HG02973 (cell line): ENCODE results near the gene PTPRJ.

Experiments used
- ATAC-seq: cut with Tn5 transposase; IDR thresholded peaks from one replicate; pipeline ENCODE4 v1.9.1; 2021; ENCODE audit warnings: moderate library complexity; ENCODE audit not compliant: unreplicated experiment

The PTPRJ gene

DNA sequence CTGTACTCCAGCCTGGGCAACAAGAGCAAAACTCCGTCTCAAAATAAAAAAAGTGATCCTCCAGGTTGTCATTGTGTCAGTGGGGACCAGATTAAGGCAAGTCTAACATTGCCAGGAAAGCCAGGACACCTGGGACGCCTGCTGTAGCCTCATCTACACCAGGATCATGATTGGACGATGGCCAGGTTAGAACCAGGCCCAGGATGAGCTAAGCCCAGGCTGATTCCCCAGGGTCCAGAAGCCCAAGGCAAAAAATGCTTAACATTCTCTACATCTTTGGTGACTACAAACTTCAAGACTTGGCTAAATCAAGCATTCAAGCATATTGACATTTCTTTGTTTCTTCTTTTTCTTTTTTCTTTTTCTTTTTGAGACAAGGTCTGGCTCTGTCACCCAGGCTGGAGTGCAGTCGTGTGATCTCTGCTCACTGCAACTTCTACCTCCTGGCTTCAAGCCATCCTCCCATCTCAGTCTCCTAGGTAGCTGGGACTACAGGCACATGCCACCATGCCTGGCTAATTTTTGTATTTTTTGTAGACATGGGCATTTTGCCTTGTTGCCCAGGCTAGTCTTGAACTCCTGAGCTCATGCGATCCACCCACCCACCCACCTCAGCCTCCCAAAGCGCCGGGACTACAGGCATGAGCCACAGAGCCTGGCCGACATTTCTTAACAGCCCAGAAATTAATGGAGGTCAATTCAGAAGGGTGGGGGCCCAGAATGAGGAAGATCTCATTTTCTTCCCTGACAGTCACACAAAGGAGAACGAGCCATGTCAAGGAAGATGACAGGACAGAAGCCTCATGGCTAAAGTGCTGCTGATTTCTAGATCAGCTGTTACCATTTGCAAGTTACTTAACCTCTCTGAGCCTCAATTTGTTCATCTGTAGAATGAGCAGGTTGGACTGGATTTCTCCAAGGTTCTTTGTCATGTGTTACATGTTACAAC, 12.5 kb upstream of the PTPRJ start:
- no peak for ATAC-seq

DNA sequence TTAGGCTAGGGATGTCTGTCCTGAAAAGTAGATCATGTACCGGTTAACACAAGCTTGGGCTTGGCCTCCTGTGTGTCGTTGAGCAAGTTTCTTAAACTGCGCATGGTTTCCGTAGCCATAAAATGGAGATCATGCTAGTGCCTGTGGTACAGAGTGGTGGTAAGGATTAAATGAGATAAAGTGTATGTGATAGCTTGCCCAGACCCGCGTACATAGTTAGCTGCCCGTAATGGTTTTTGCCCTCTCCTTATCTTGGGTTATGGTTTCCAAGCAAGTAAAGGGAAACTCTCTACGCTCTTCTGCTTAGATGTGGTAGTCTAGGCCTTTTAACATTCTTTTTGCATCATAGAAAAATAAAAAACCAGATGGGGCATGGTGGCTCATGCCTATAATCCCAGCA, 11.0 kb upstream of the PTPRJ start:
- ATAC-seq: no peak

DNA sequence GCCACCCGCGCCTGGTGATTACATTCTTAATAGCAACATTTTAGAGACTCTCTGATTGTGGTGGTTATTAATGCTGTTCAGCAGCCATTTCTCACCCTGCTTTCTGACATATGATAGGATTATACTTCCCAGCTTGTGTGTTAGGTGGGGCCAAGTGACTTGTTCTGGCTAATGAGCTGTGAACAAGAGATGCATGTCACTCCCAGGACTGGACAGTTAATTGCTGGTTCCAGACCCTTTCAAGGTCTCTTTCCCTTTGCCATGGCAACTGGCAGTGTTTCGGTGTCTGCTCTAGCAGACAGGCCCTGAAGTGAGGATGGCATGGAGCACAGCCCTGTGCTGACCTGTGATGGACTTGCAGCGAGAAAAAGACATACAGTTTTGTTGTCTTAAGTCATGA, 8.9 kb upstream of the PTPRJ start:
- ATAC-seq: no peak

DNA sequence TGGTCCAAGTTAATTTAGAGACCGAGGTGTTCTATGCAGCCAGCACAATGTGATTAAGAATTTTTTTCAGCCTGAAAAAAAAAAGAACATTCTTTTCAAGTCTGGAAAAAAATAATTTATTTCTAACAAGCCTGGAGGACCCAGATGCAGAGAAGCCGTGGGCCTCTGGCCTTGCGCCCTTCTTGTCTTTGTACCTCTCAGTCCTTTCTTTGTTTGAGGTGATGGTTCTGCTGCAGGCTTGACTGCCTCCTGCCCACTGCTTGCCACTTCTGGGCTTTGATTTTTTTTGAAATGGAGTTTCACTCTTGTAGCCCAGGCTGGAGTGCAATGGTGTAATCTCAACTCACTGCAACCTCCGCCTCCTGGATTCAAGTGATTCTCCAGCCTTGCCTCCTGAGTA, 7.2 kb upstream of the PTPRJ start:
- no peak for ATAC-seq

DNA sequence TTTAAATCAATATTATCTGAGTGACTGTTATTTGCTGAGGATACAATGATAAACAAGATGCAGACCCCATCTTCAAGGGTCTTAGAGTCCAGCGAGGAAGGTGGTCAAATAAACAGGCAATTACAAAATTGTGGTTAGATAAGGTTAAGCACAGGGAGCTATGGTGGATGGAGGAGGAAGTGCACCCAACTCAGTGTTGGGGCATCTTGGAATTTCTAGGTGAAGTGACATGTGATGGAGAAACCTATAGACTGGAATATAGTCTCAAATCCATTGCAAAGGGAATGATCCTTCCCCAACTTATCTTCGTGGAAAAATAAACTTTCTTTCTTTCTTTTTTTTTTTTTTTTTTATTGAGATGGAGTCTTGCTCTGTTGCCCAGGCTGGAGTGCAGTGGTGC, 3.4 kb upstream of the PTPRJ start:
- ATAC-seq: no peak

DNA sequence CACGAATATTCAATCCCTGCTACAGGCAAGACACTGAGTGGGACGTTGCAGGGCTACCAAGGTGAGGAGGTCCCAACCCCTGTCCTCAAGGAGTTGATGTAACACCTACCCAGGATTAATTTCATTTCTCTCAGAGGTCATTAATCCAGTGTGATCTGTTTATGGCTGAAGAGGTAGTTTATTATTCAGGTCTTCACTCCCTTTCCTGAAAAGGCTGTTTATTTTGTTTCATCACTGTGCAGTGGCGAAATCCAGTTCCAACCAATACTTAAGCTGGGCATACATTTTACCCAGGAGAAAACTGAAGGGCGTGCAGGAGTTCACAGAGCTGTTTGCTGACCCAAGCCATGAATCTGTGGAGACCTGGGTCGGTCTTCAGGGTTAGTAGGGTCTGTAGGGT, 2.7 kb upstream of the PTPRJ start:
- ATAC-seq: no peak

DNA sequence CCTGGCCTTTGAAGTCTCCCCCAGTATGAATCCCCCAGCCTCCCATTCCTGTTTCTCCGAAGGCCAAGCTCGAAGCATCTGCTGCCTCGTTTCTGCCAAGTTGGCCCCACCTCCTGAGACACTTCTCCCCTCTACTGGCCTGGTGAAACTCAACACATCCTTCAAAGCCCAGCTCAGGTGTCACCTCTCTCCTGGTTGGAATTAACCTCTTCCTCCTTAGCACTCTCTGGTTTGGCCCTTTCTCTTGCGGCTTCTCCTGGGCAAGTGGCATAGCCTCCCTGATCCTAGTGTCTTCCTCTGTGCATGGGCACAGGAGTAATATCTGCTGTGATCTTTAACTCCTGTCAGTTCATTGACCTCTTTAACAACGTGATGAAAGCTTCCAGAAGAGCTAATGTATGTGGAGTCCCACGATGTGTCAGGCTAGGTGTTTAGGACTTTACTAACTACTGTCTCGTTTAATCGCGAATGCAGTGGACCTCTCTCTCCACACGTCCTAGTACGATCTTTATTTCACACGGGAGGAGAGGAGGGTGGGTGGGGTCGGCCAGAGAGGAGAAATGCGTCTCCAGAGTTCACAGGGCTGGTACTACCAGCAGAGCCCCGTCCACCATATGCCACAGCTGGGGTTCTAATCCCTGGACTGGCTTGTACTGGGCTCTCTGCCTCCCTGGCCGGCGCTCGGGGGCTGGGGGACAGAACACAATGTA, 826 bp upstream of the PTPRJ start:
- no peak for ATAC-seq

DNA sequence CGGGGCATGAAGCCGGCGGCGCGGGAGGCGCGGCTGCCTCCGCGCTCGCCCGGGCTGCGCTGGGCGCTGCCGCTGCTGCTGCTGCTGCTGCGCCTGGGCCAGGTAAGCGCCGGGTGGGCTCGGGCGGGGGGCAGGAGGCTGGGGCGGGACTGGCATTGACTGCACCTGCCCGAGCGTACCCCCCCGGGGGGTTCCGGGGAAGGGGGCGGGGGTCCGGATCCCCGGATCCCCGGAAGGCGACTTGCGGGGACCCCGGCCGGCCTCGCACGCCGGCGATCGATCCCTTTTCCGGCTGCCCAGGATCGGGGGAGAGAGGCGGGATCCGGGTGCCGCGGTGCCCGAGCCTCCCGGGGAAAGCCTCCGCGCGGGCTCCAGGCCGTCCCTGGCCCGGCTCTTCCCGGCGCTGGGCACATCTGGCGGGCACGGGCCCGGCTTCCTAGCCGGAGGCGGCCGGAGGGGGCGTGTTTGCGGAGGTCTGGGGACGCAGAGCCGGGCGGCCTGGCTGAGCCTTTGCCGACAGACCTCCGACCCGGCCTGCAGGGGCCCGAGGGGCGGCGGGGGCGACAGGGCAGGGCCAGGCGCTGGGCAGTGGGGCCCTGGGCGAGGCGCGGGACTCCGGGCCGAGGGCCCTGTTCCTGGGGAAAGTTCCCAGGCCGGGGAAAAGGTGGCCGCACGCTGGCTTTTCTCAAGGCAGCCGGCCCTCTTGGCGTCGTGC, 705 bp downstream of the PTPRJ start:
- peak; percentile 62 for ATAC-seq

DNA sequence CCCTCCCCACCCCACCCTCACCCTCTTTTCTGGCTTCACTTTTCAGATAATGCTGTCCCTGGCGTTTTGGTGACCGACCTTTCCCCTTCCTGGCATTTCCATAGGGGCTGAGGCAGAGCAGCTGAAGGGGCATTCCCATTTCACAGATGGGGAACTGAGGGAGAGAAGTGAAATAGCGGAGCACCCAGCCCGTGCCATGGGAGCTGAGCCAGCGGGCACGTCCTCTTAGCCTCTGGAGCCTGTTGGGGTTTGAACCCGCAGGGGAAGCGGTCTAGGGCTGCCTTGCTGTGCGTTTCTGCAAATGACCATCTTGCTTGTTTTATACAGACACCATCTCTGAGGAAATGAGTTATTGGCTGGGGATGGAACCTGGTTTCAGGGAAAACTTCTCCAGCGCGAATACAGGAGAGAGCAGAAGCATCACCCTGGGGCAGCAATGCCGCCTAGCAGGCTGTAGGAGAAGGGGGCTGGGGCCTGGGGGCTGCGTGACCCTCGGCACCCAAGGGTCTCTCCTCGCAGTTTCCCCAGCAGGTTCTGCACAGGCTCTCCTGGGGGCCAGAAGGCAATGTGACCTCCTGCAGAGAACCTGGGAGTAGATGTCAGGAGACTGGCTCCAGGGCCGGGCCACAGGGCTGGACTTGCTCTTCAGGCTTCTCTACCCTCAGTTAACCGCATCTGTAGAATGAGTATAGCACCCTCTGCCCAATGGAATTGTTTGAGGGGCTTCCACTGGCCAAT, 1.5 kb downstream of the PTPRJ start:
- no peak for ATAC-seq

DNA sequence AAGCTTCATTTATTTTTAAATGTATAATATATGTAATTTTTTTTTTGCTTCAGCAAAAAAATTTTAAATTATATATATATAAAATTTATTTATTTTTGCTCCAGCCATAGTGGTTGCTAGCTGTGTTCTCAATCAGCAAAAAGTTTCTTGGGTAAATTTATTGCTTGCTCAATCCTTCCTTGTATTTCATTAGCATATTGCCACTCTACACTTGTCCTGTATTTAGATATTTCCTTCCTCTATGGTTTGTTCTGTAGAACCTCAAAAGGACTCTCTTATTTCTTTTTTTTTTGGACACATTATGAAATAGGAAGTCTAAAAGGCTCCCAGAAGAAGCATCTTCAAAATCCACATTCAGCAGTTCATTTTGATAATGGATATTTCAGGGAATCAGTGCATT, 2.3 kb downstream of the PTPRJ start:
- ATAC-seq: no peak

DNA sequence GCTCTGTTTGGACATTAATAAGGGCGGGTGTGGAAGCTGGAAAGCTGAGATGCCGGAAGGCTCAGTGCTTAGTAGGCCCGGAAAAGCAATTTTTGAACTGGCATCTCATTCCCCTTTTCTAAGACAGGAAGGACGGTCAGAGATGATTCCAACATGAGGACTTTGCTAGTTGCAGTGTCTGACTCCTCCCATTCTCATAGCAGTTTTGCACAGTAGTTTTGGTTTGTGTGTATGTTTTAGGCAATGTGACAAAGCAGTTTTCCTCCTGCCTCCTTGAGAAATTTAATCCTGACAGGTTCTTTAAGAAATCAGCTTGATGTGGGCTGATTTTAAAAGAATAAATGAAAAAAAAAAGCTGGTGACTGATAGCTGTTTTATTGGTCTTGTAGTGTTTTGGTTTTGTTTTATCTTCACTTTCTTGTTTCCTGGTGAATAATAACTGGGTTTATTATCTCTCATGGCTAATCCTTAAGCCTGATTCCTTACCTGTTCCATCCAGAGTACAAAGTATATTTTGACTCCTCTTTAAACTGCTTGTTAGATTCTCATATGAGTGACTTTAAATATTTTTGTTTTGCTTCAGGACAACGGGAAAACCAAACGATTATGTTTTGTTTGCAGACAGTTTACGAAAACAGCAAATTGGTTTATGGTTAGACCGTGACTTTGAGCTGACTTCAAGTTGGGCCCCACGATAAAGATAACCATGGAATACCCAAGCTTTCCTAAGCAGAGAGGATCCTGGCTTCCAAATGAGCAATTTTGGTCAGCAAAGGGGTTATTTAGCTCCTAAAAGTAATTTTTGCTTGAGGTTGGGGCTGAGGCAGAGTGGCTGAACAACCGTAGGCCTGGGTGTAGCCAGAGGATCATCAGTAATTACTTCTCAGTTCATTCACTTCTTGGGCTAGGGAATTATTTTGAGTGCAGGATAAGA, 3.4 kb downstream of the PTPRJ start:
- ATAC-seq: no peak

DNA sequence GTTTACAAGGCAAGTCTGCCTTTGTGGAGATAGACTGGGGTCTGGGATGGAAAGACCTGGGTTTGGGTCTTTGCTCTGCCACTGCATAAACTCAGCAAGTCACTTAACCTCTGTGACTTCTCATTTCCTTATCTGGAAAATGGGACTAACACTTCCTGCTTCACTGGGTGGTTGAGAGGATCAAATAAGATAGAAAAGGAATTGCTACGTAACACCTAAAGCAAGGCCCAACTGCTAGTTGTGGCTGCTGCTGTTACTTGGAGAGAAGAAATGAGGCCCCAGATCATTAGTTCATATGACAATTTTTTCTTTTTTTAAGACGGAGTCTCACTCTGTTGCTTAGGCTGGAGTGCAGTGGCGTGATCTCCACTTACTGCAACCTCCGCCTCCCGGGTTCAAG, 5.9 kb downstream of the PTPRJ start:
- ATAC-seq: no peak

DNA sequence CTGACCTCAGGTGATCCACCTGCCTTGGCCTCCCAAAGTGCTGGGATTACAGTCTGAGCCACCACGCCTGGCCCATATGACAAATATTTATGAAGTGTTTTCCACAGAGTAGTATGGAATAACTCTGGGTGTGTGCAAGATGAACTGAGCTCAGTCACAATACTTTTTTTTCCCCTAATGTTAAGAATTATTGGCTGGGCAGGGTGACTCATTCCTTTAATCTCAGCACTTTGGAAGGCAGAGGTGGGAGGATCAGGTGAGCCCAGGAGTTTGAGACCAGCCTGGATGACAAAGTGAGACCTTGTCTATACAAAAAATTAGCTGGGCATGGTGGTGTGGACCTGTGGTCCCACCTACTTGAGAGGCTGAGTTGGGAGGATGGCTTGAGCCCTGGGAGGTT, 6.4 kb downstream of the PTPRJ start:
- ATAC-seq: no peak

DNA sequence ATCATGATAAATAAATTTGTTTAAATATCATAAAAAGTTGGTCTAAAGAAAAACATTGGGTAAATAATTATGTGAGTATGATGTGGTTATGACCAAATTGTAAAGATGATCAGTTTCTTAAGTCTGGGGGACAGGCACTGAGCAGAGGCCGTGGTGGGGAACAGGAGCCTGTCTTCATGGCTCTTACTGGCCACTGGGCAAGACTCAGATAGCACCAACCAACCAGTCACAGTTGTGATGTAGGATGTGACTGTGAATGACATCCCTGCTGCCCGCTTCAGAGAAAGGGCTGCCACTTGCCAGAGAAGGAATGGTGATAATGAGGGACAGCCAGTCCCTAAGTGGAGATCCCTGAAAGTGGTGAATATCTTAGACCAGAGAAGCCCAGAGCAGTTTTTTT, 7.0 kb downstream of the PTPRJ start:
- ATAC-seq: no peak

DNA sequence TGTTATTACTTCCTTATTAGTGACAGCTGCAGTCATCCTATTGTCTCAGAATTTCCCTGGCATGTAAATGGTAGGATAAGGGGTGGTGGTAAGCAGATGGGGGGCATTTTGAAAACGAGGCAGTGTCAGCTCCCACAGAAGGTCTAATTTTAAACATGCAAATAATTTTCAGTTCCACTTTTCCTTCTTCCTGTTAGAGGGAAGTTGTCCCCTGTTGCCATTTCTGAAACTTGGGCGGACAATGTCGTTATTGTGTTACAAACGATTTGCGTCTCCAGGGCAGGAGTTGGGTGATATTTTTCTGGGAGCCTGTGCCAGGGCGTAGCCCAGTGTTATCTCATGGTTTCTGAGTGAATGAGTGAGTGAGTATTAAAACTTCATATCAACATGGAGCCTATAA, 7.4 kb downstream of the PTPRJ start:
- no peak for ATAC-seq

DNA sequence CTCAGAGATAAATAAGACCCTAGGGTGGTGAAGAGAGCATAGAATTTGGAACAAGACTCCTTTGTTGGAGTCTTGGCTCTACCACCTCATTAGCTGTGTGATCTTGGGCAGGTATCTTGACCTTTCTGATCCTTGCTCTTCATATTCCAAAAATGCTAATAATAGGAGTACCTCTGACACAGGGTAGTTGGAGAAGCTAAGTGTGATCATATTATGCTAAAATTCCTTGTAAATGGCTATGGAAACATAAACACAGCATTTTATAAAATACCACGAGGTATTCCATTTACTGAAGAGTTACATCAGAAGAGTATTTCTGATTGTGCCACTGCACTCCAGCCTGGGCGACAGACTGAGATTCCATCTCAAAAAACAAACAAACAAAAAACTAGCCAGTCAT, 9.4 kb downstream of the PTPRJ start:
- ATAC-seq: no peak

DNA sequence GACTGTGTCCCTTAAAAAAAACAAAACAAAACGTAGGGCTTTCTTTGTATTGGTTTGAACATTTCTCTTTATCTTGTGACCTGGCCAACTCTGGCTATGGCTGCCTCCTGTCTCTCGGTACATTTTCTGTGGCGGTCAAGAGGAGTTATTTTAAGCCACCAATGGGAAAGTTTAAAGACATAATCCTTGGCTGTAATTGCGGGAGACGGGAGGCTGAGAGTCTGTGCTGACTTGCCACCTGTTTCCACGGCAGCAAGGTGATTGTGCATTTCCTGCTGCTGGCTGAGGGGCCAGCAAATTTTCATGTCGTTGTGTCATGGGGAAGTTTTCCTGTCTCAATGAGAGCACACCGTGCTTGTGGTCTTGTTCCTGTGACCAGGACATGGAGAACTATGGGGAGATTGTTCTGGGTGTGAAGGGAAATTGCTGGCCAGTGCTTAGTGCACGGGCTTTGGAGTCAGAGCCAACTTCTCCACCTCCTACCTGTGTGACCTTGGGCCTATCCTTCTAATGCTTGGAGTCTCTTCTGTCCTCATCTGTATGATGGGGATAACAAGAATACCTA, 11.0 kb downstream of the PTPRJ start:
- ATAC-seq: no peak

DNA sequence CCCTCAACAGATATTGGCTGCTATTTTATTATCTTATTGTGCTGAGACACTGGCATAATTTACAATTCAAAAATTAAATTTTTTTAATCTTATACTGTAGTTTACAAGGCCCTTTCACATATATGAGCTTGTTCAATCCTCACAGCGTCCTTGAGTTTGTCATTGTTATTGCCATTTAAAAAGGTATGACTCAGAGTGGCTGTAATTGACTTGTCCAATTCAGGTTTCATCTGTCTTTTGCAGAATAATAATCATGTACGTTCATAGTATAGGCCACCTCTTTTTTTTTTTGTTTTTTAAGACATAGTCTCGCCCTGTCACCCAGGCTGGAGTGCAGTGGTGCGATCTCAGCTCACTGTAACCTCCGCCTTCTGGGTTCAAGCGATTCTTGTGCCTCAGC, 11.5 kb downstream of the PTPRJ start:
- ATAC-seq: no peak

DNA sequence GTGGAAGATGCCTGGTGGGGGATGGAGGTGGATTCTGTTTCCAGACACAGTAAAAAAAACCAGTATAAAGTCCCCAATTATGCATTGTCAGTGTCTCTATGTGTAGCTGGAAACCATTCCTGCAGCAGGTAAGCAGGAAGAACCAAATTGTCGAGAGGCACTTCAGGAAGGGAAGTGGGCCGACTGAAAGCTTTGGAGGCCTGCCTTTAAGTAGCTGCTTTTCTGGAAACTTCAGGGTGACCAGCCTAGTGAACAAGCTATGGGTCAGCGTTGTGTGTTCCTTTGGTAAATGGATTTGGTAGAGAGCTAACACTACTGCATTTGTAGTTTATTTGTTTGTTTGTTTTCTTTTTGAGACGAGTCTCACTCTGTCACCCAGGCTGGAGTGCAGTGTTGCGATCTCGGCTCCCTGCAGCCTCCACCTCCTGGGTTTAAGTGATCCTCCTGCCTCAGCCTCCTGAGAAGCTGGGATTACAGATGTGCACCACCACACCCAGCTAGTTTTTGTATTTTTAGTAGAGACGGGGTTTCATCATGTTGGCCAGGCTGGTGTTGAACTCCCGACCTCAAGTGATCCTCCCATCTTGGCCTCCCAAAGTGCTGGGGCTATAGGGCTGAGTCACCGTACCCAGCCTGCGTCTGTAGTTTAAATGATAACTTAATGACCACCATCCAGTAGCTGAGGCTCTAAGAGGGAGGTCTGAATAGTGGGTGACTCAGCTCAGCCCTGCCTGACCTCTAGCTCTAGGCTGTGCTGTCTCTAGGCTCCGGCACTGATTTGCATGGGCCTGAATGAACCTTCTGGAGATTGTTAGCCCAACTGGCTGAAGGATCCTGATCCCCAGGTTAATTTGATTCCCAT, 12.8 kb downstream of the PTPRJ start:
- ATAC-seq: no peak
